GM12892 (cell line): Measurements from ENCODE around the gene SLC2A9.

Source experiments
- POLR2A ChIP-seq: IDR thresholded peaks from 2 replicates; pipeline ENCODE4 v1.6.1; 2011; ENCODE audit warnings: low read depth, low read length, control low read depth
- POLR2AphosphoS5 ChIP-seq: IDR thresholded peaks from 2 replicates; pipeline ENCODE4 v1.6.1; 2011; ENCODE audit warnings: low read depth, low read length, control low read depth
- TAF1 ChIP-seq: IDR thresholded peaks from 2 replicates; pipeline ENCODE4 v1.6.1; 2011; ENCODE audit warnings: low read depth, mild to moderate bottlenecking, control low read depth, low read length, borderline replicate concordance

DNA sequence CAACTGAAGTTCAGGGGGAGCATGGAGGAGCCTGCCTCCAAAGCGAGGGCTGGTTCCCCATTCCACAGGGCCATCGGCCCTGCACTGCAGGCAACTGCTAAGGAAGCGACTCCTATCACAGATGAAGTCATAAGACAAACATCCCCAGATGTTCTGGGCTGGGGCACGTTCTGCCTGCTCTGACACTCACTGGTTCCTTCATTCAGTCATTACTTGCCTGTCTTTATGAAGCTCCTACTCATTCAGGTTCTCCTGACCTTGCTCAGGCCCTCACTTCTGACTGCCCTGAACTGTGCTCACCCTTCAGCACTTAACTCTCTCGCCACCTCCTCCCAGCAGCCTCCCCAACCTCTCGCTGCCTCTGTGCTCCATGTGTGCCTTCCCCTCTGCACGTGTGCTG is 2.5 kb upstream of the SLC2A9 start:
- no peak for TF ChIP-seq POLR2A
- TF ChIP-seq TAF1 = no peak
- no peak for TF ChIP-seq POLR2AphosphoS5
